Activated B cell treated with CpG ODN at 0.5 μM for 24 hours (primary cell): ENCODE data around the gene TREX2. TPM values are rescaled to one million over a fixed set of nuclear protein-coding genes. Genes with fewer than 3 reads are reported as not detected.

Experiments used
- ATAC-seq: fragments of 200-7000 bp; cut with Tn5 transposase; one replicate; pipeline ENCODE4 v1.10.0; 2021; ENCODE audit warnings: low read depth, mild to moderate bottlenecking, moderate library complexity
- CTCF ChIA-PET: fragments of 350-600 bp; sonication (Branson Sonifier 250); formaldehyde crosslinking; loops from one replicate; lab custom pipeline; 2021; ENCODE audit warnings: antibody characterized with exemption; lab: Charles Lee
- POLR2A ChIA-PET: fragments of 350-600 bp; sonication (Branson Sonifier 250); formaldehyde crosslinking; loops from one replicate; lab custom pipeline; 2021; ENCODE audit warnings: antibody characterized with exemption; lab: Charles Lee
- DNase-seq: peaks from one replicate; pipeline ENCODE4 v3.0.0; 2022
- H3K27ac Mint-ChIP-seq: one replicate; pipeline ENCODE4 v1.8.0; 2020; ENCODE audit warnings: mixed read lengths
- H3K27me3 Mint-ChIP-seq: one replicate; pipeline ENCODE4 v1.8.0; 2021; ENCODE audit warnings: mixed read lengths
- H3K36me3 Mint-ChIP-seq: one replicate; pipeline ENCODE4 v1.8.0; 2021; ENCODE audit warnings: low read depth, mixed read lengths
- H3K4me1 Mint-ChIP-seq: one replicate; pipeline ENCODE4 v1.8.0; 2021; ENCODE audit warnings: mixed read lengths
- H3K4me3 Mint-ChIP-seq: one replicate; pipeline ENCODE4 v1.8.0; 2020; ENCODE audit warnings: mild to moderate bottlenecking, mixed read lengths
- H3K9me3 Mint-ChIP-seq: one replicate; pipeline ENCODE4 v1.8.0; 2020; ENCODE audit warnings: mixed read lengths
- CTCF ChIP-seq: fragments of 200-600 bp; IDR thresholded peaks from one replicate; pipeline ENCODE4 v1.8.0; 2022; ENCODE audit warnings: antibody characterized with exemption, mild to moderate bottlenecking
- intact Hi-C: fragments of 100-400 bp; cut with micrococcal nuclease; formaldehyde crosslinking; loops from one replicate; pipeline ENCODE4 v1.15.1; 2024
- total RNA-seq: library from RNA; stranded (reverse); gene quantifications from 2 replicates; pipeline ENCODE4 v1.2.3, GENCODE V29; 2022

Gene TREX2
- total RNA-seq, 1 donor from 2014 or later = 3.2 TPM

- no peak for TF ChIP-seq CTCF
- H3K9me3 Mint-ChIP-seq = no peaks in the 10 kb centered on the region
- DNase-seq (no peak), ATAC-seq (no peak)
- ChIA-PET POLR2A (no interaction called here), CTCF (no interaction called here)
- no peak overlapping the region for H3K4me3 Mint-ChIP-seq
- no peak overlapping the region for H3K27ac Mint-ChIP-seq
- no peaks in the 10 kb centered on the region for H3K27me3 Mint-ChIP-seq
- H3K4me1 Mint-ChIP-seq = no peaks in the 10 kb centered on the region
- H3K36me3 Mint-ChIP-seq = no peaks in the 10 kb centered on the region
- intact Hi-C loops = no loop called here
Measured at GRCh38 chrX:153492543-153492942, 46.7 kb upstream of the TREX2 start.

GRCh38 chrX:153491918-153492317 lies 46.1 kb upstream of the TREX2 start:
- ChIA-PET CTCF (no interaction called here), POLR2A (no interaction called here)
- TF ChIP-seq CTCF = no peak
- Mint-ChIP-seq H3K27ac (no peak overlapping the region), H3K27me3 (no peaks in the 10 kb centered on the region), H3K9me3 (no peaks in the 10 kb centered on the region), H3K4me3 (no peak overlapping the region), H3K36me3 (no peaks in the 10 kb centered on the region), H3K4me1 (no peaks in the 10 kb centered on the region)
- ATAC-seq (no peak), DNase-seq (no peak)
- intact Hi-C loops = no loop called here

GRCh38 chrX:153491351-153491914 lies 45.6 kb upstream of the TREX2 start:
- DNase-seq = no peak
- Mint-ChIP-seq H3K27ac (no peak overlapping the region), H3K4me3 (no peak overlapping the region), H3K36me3 (no peaks in the 10 kb centered on the region), H3K4me1 (no peaks in the 10 kb centered on the region), H3K9me3 (no peaks in the 10 kb centered on the region), H3K27me3 (peaks cover 1% of the 10 kb centered on the region)
- no peak for TF ChIP-seq CTCF
- no peak for ATAC-seq
- POLR2A ChIA-PET = no interaction called here
- CTCF ChIA-PET = no interaction called here
- intact Hi-C loops = no loop called here

- Mint-ChIP-seq H3K27me3 (peaks cover 2% of the 10 kb centered on the region), H3K4me1 (no peaks in the 10 kb centered on the region), H3K36me3 (no peaks in the 10 kb centered on the region), H3K4me3 (no peak overlapping the region), H3K27ac (no peak overlapping the region), H3K9me3 (no peaks in the 10 kb centered on the region)
- CTCF ChIA-PET = no interaction called here
- intact Hi-C loops = no loop called here
- no peak for TF ChIP-seq CTCF
- no peak for ATAC-seq
- no peak for DNase-seq
- POLR2A ChIA-PET = no interaction called here
Measured at GRCh38 chrX:153490217-153490930, 44.5 kb upstream of the TREX2 start.

GRCh38 chrX:153488231-153488914 lies 42.5 kb upstream of the TREX2 start:
- no peak for ATAC-seq
- Mint-ChIP-seq H3K4me1 (no peaks in the 10 kb centered on the region), H3K27me3 (peaks cover 2% of the 10 kb centered on the region), H3K9me3 (no peaks in the 10 kb centered on the region), H3K36me3 (no peaks in the 10 kb centered on the region), H3K4me3 (no peak overlapping the region), H3K27ac (no peak overlapping the region)
- no peak for TF ChIP-seq CTCF
- POLR2A ChIA-PET = no interaction called here
- intact Hi-C loops = no loop called here
- DNase-seq = no peak
- CTCF ChIA-PET = no interaction called here
